GM12878 (cell line): Measurements from ENCODE around the gene PHF1. TPM values are rescaled to one million over a fixed set of nuclear protein-coding genes. Genes with fewer than 3 reads are reported as not detected.
A peak's percentile ranks its signal among the peaks of the same experiment; 100 is the strongest.

Experiments
- ATAC-seq: fragments of 200-7000 bp; cut with Tn5 transposase; 3 replicates; pipeline ENCODE4 v1.9.1; 2020; ENCODE audit warnings: mild to moderate bottlenecking, moderate library complexity
- BruUV-seq: library from RNA; stranded (reverse); fragments of 400-500 nt; replicated peaks from 2 replicates; lab custom pipeline; 2021; lab: Mats Ljungman, UMichigan
- CTCF ChIA-PET: fragments of 300-600 bp; sonication (Branson Sonifier 250); formaldehyde crosslinking; extraction: SDS; loops from one replicate; lab custom pipeline; 2021; ENCODE audit warnings: inconsistent platforms; lab: Yijun Ruan, JAX
- POLR2A ChIA-PET: fragments of 350-600 bp; formaldehyde crosslinking; extraction: SDS; loops from one replicate; lab custom pipeline; 2021; ENCODE audit warnings: inconsistent platforms; lab: Charles Lee
- RAD21 ChIA-PET: fragments of 300-600 bp; sonication (Branson Sonifier 250); formaldehyde crosslinking; loops from one replicate; lab custom pipeline; 2023; ENCODE audit warnings: antibody characterized with exemption; ENCODE audit not compliant: unreplicated experiment; lab: Charles Lee
- SMC1A ChIA-PET: fragments of 300-600 bp; sonication (Branson Sonifier 250); formaldehyde crosslinking; loops from one replicate; lab custom pipeline; 2023; ENCODE audit not compliant: unreplicated experiment, uncharacterized antibody; lab: Charles Lee
- DNase-seq: peaks from one replicate; pipeline ENCODE4 v3.0.0-alpha.2; 2011; ENCODE audit warnings: low read depth, low spot score
- FAIRE-seq: peaks from 3 replicates; lab custom pipeline; 2011; peaks lifted over from hg19 to GRCh38; lab: Jason Lieb, UNC
- H2AFZ ChIP-seq: 2 replicates; pipeline ENCODE4 v1.6.0; 2011; ENCODE audit warnings: low read depth, low read length, control low read depth; ENCODE audit not compliant: control insufficient read depth
- H3K27ac ChIP-seq: 2 replicates; pipeline ENCODE4 v1.5.1; 2011; ENCODE audit warnings: control low read depth; ENCODE audit not compliant: control insufficient read depth, insufficient read depth
- H3K27me3 ChIP-seq, 2 experiments: replicated peaks in 1 of 2; 2 replicates each; pipeline versions ENCODE4 v1.6.0 to v1.6.1; 2011; ENCODE audit warnings: low read length in 1 of 2; ENCODE audit not compliant: control insufficient read depth in 2 of 2, insufficient read depth in 2 of 2
- H3K36me3 ChIP-seq, 2 experiments: 2 replicates each; pipeline ENCODE4 v1.5.1; 2011; ENCODE audit warnings: low read length in 1 of 2; ENCODE audit not compliant: control insufficient read depth in 2 of 2, insufficient read depth in 2 of 2
- H3K4me1 ChIP-seq: 2 replicates; pipeline ENCODE4 v1.6.1; 2011; ENCODE audit warnings: mild to moderate bottlenecking, low read length, moderate library complexity, mixed read lengths; ENCODE audit not compliant: control insufficient read depth, insufficient read depth
- H3K4me2 ChIP-seq: 2 replicates; pipeline ENCODE4 v1.6.0; 2011; ENCODE audit warnings: control low read depth; ENCODE audit not compliant: control insufficient read depth, insufficient read depth
- H3K4me3 ChIP-seq: fragments of 200-600 bp; sonication (generic); 2 replicates; pipeline ENCODE4 v1.5.1; 2016
- H3K79me2 ChIP-seq: 2 replicates; pipeline ENCODE4 v1.6.0; 2011; ENCODE audit warnings: low read length; ENCODE audit not compliant: control insufficient read depth, insufficient read depth
- H3K9ac ChIP-seq: 2 replicates; pipeline ENCODE4 v1.8.0; 2011; ENCODE audit warnings: low read length, control low read depth, mixed read lengths; ENCODE audit not compliant: control insufficient read depth, insufficient read depth
- H3K9me3 ChIP-seq: replicated peaks from 3 replicates; pipeline ENCODE4 v1.5.1; 2011; ENCODE audit warnings: mild to moderate bottlenecking, low read length; ENCODE audit not compliant: control insufficient read depth, insufficient read depth
- H4K20me1 ChIP-seq: 2 replicates; pipeline ENCODE4 v1.6.0; 2011; ENCODE audit not compliant: control insufficient read depth, insufficient read depth
- RAD21 ChIP-seq: IDR thresholded peaks from 2 replicates; pipeline ENCODE4 v1.6.1; 2011; ENCODE audit warnings: mild to moderate bottlenecking, low read depth, low read length, moderate library complexity; ENCODE audit not compliant: insufficient read depth
- WGBS: methylation state at CpG from one replicate; pipeline ENCODE4 v1.1.6; 2016; ENCODE audit warnings: low lambda C conversion rate; ENCODE audit not compliant: insufficient replicate concordance, insufficient coverage; ENCODE audit errors: missing lambda C conversion rate; 5-methylcytosine and 5-hydroxymethylcytosine counted together
- in situ Hi-C: fragments of 300-500 bp; cut with MboI; formaldehyde crosslinking; loops from 9 replicates; pipeline ENCODE4 v1.14.3; 2018; ENCODE audit warnings: mixed read lengths
- intact Hi-C: fragments of 100-400 bp; cut with micrococcal nuclease; formaldehyde crosslinking; loops from one replicate; pipeline ENCODE4 v1.14.2; 2022; ENCODE audit not compliant: unreplicated experiment
- polyA plus RNA-seq, 11 experiments: library from polyadenylated mRNA; depleted of rRNA in 4 of 11; unstranded in 6 of 11; stranded (reverse) in 5 of 11; fragments of >200 nt; fragmentation: Nextera tagmentation in 4 of 11; fragmentation: Illumina TruSeq in 1 of 11; extraction: Ambion mirVana in 4 of 11; extraction: Trizol in 1 of 11; gene quantifications; 1 replicate in 1 of 11; 2 replicates in 10 of 11; pipeline versions ENCODE4 v1.2.1 to v1.2.3, GENCODE V29; 2011 to 2016; ENCODE audit warnings: inconsistent platforms in 2 of 11, missing spikeins in 2 of 11, low read depth in 1 of 11
- total RNA-seq, 4 experiments: library from RNA; depleted of rRNA in 3 of 4; stranded (reverse); fragments of >200 nt in 3 of 4; fragmentation: Illumina TruSeq in 1 of 4; extraction: Trizol in 1 of 4; gene quantifications; 2 replicates each; pipeline versions ENCODE4 v1.2.1 to v1.2.3, GENCODE V29; 2013 to 2021
- TF ChIP-seq, protein P1 (sequence below): fragments of 450-650 bp; formaldehyde crosslinking; IDR thresholded peaks from 2 replicates; pipeline ENCODE4 v1.5.0; 2022; ENCODE audit warnings: mild to moderate bottlenecking, missing genetic modification characterization
- TF ChIP-seq, protein P2 (sequence below): fragments of 450-650 bp; IDR thresholded peaks from 2 replicates; pipeline ENCODE4 v1.6.1; 2017; ENCODE audit warnings: mild to moderate bottlenecking, moderate library complexity

The PHF1 gene
- total and polyA plus RNA-seq, 10 of the 15 experiments (the other 5 are each of a cell fraction or from before 2014, with no cell fraction given): 1.3 to 17.8 (median 6.2) TPM

GRCh38 chr6:33455051-33455450 lies 44.2 kb downstream of the PHF1 start:
- peak overlapping the region; percentile 86 for H2AFZ ChIP-seq

More at GRCh38 chr6:33455051-33455450, 44.2 kb downstream of the PHF1 start:
- WGBS: 77% methylated on average over 16 of the region's 16 CpGs
- ChIA-PET RAD21 (interaction anchor here (0.8 to 2.2 kb wide), 8 partner anchors 9 to 125 kb away, joined by 3 to 15 read pairs (median 4); partner anchors contain the start of gene BAK1), POLR2A (interaction anchor here (0.5 to 2.0 kb wide), 8 partner anchors 9 to 116 kb away, joined by 3 to 8 read pairs (median 6); no protein-coding TSS in a partner anchor), SMC1A (interaction anchor here (1.1 to 1.3 kb wide), 2 partner anchors 9 to 116 kb away, joined by 3 to 6 read pairs; no protein-coding TSS in a partner anchor), CTCF (interaction anchor here (0.6 to 1.6 kb wide), 5 partner anchors 9 to 199 kb away, joined by 3 to 4 read pairs (median 4); no protein-coding TSS in a partner anchor)
- Histone ChIP-seq H3K27ac (peak overlapping the region; percentile 54), H4K20me1 (no peaks in the 10 kb centered on the region), H3K4me3 (peak overlapping the region; percentile 86), H3K4me2 (peak overlapping the region; percentile 89), H3K4me1 (peaks cover 3% of the 10 kb centered on the region; the same call in 1 of the 2 replicates), H3K9me3 (no peaks in the 10 kb centered on the region), H3K36me3 (no peaks in the 10 kb centered on the region; a peak in 1 of 4 replicates), H3K9ac (peak overlapping the region; percentile 96), H3K27me3 (no peaks in the 10 kb centered on the region), H3K79me2 (peaks cover 17% of the 10 kb centered on the region)
- BruUV-seq: no TSS peak
- in situ Hi-C loops: no loop called here
- no peak for ATAC-seq
- TF ChIP-seq RAD21: no peak
- TF ChIP-seq, protein P1, sequence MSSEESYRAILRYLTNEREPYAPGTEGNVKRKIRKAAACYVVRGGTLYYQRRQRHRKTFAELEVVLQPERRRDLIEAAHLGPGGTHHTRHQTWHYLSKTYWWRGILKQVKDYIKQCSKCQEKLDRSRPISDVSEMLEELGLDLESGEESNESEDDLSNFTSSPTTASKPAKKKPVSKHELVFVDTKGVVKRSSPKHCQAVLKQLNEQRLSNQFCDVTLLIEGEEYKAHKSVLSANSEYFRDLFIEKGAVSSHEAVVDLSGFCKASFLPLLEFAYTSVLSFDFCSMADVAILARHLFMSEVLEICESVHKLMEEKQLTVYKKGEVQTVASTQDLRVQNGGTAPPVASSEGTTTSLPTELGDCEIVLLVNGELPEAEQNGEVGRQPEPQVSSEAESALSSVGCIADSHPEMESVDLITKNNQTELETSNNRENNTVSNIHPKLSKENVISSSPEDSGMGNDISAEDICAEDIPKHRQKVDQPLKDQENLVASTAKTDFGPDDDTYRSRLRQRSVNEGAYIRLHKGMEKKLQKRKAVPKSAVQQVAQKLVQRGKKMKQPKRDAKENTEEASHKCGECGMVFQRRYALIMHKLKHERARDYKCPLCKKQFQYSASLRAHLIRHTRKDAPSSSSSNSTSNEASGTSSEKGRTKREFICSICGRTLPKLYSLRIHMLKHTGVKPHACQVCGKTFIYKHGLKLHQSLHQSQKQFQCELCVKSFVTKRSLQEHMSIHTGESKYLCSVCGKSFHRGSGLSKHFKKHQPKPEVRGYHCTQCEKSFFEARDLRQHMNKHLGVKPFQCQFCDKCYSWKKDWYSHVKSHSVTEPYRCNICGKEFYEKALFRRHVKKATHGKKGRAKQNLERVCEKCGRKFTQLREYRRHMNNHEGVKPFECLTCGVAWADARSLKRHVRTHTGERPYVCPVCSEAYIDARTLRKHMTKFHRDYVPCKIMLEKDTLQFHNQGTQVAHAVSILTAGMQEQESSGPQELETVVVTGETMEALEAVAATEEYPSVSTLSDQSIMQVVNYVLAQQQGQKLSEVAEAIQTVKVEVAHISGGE (CRISPR knock-in tag): no peak
- TF ChIP-seq, protein P2, sequence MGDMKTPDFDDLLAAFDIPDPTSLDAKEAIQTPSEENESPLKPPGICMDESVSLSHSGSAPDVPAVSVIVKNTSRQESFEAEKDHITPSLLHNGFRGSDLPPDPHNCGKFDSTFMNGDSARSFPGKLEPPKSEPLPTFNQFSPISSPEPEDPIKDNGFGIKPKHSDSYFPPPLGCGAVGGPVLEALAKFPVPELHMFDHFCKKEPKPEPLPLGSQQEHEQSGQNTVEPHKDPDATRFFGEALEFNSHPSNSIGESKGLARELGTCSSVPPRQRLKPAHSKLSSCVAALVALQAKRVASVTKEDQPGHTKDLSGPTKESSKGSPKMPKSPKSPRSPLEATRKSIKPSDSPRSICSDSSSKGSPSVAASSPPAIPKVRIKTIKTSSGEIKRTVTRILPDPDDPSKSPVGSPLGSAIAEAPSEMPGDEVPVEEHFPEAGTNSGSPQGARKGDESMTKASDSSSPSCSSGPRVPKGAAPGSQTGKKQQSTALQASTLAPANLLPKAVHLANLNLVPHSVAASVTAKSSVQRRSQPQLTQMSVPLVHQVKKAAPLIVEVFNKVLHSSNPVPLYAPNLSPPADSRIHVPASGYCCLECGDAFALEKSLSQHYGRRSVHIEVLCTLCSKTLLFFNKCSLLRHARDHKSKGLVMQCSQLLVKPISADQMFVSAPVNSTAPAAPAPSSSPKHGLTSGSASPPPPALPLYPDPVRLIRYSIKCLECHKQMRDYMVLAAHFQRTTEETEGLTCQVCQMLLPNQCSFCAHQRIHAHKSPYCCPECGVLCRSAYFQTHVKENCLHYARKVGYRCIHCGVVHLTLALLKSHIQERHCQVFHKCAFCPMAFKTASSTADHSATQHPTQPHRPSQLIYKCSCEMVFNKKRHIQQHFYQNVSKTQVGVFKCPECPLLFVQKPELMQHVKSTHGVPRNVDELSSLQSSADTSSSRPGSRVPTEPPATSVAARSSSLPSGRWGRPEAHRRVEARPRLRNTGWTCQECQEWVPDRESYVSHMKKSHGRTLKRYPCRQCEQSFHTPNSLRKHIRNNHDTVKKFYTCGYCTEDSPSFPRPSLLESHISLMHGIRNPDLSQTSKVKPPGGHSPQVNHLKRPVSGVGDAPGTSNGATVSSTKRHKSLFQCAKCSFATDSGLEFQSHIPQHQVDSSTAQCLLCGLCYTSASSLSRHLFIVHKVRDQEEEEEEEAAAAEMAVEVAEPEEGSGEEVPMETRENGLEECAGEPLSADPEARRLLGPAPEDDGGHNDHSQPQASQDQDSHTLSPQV: no peak
- intact Hi-C loops: no loop called here
- no peak for DNase-seq
- no peak for FAIRE-seq
